ENCODE measurements around the gene GTF3A.

The GTF3A gene

GRCh38 chr13:27421101-27421871 is 3.1 kb upstream of the GTF3A start:
- DNase-seq (ENCODE audit: low spot score in 2 of 2), result peak; percentile 56 to 84
- no peak overlapping the region for H3K4me3 ChIP-seq
- no peaks in the 10 kb centered on the region for H3K27me3 ChIP-seq (ENCODE audit: low read depth)
- in situ Hi-C loops (cut with MboI; ENCODE audit: low sequenced_read_pairs), result no loop called here
- no peaks in the 10 kb centered on the region; the same call in 1 of the 2 replicates for H3K36me3 ChIP-seq (replicated peaks)
- peaks cover 31% of the 10 kb centered on the region for H3K4me1 ChIP-seq
- no peaks in the 10 kb centered on the region for H3K9me3 ChIP-seq

GRCh38 chr13:27423333-27423732 is 1.1 kb upstream of the GTF3A start:
- H3K27me3 ChIP-seq (ENCODE audit: low read depth), result no peaks in the 10 kb centered on the region
- peaks cover 15% of the 10 kb centered on the region for H3K36me3 ChIP-seq (replicated peaks)
- H3K4me1 ChIP-seq, result peaks cover 36% of the 10 kb centered on the region
- no peak for DNase-seq (ENCODE audit: low spot score in 2 of 2)
- H3K4me3 ChIP-seq, result no peak overlapping the region
- no peaks in the 10 kb centered on the region for H3K9me3 ChIP-seq
- in situ Hi-C loops (cut with MboI; ENCODE audit: low sequenced_read_pairs), result no loop called here

- in situ Hi-C loops (cut with MboI; ENCODE audit: low sequenced_read_pairs), result no loop called here
Observed at GRCh38 chr13:27425158-27425917, 919 bp downstream of the GTF3A start.

GRCh38 chr13:27425918-27426630 is 1.7 kb downstream of the GTF3A start:
- in situ Hi-C loops (cut with MboI; ENCODE audit: low sequenced_read_pairs), result no loop called here
- no peaks in the 10 kb centered on the region for H3K27me3 ChIP-seq (ENCODE audit: low read depth)
- H3K36me3 ChIP-seq (replicated peaks), result peaks cover 39% of the 10 kb centered on the region
- H3K4me3 ChIP-seq, result peak overlapping the region; percentile 39
- peaks cover 31% of the 10 kb centered on the region for H3K4me1 ChIP-seq
- no peaks in the 10 kb centered on the region for H3K9me3 ChIP-seq
- peak; percentile 75 to 82 for DNase-seq (ENCODE audit: low spot score in 2 of 2)

More at GRCh38 chr13:27425158-27425917, 919 bp downstream of the GTF3A start:
- Histone ChIP-seq H3K9me3 (no peaks in the 10 kb centered on the region), H3K4me3 (peak overlapping the region; percentile 39), H3K4me1 (peaks cover 36% of the 10 kb centered on the region), H3K36me3 (replicated peaks) (peaks cover 31% of the 10 kb centered on the region), H3K27me3 (ENCODE audit: low read depth) (no peaks in the 10 kb centered on the region)
- no peak for DNase-seq (ENCODE audit: low spot score in 2 of 2)

DNA sequence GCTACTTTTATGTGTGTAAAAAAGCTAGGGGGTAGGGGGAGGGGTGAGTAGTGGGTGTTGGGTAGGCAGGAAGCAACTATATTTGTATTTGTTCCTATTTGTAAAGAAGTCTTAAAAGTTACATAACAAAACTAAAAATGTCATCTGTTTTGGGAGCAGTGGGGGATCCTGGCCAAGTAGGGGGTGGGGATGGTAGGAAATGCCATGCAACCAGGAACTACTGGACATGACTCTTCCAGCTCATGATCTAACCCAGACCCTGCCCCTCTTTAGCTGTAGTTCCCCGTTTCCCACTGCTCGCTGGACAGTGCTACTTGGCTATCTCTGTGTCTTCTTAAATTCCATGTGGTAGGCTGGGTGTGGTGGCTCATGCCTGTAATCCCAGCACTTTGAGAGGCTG is 3.2 kb downstream of the GTF3A start:
- Histone ChIP-seq H3K27me3 (ENCODE audit: low read depth) (no peaks in the 10 kb centered on the region), H3K36me3 (replicated peaks) (peaks cover 54% of the 10 kb centered on the region), H3K9me3 (no peaks in the 10 kb centered on the region), H3K4me1 (peaks cover 23% of the 10 kb centered on the region), H3K4me3 (no peak overlapping the region)
- DNase-seq (ENCODE audit: low spot score in 2 of 2), result no peak
- in situ Hi-C loops (cut with MboI; ENCODE audit: low sequenced_read_pairs), result no loop called here

DNA sequence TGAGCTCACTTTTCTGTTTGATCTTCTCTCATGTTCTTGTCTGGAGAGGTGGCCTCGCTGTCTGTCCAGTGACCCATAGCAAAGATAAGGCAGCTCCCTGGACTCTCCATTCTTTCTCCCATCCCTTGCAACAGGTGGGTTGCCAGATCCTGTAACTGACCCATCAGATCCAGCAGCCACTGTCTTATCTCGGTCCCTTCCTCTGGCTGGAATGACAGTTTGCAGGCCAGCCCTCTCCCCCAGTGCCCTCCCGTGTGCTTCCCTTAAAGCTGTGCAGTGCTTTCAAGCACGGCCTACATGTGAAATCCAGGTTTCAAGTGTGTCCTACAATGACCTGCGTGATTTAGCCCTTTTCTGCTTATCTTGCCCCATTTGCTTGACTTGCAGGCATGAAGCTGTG is 3.7 kb downstream of the GTF3A start:
- Histone ChIP-seq H3K36me3 (replicated peaks) (peaks cover 58% of the 10 kb centered on the region), H3K9me3 (no peaks in the 10 kb centered on the region), H3K27me3 (ENCODE audit: low read depth) (no peaks in the 10 kb centered on the region), H3K4me3 (no peak overlapping the region), H3K4me1 (peaks cover 23% of the 10 kb centered on the region)
- DNase-seq (ENCODE audit: low spot score in 2 of 2), result no peak
- in situ Hi-C loops (cut with MboI; ENCODE audit: low sequenced_read_pairs), result no loop called here

DNA sequence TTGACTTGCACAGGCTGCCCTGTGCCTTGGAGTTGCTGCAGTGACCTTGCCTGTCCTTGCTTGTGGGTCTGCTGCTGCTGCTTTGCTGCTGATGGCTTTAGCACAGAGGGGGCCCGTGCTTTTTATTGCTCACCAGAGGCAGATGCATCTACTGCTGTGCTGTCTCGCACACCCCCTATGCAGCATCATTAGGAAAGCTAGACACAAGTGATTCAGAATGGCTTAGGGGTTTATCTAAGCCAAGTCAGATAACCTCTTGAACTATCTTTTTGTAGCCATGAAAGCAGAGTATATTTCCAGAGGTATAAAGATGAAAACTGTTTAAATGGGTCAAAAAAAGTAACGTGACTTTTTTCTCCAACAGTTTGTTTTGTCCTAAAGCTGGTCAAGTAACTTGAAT is 7.8 kb downstream of the GTF3A start:
- no peak overlapping the region for H3K4me3 ChIP-seq
- H3K36me3 ChIP-seq (replicated peaks), result peaks cover 79% of the 10 kb centered on the region
- no peaks in the 10 kb centered on the region for H3K4me1 ChIP-seq
- H3K27me3 ChIP-seq (ENCODE audit: low read depth), result no peaks in the 10 kb centered on the region
- no peak for DNase-seq (ENCODE audit: low spot score in 2 of 2)
- no peaks in the 10 kb centered on the region for H3K9me3 ChIP-seq
- in situ Hi-C loops (cut with MboI; ENCODE audit: low sequenced_read_pairs), result no loop called here

DNA sequence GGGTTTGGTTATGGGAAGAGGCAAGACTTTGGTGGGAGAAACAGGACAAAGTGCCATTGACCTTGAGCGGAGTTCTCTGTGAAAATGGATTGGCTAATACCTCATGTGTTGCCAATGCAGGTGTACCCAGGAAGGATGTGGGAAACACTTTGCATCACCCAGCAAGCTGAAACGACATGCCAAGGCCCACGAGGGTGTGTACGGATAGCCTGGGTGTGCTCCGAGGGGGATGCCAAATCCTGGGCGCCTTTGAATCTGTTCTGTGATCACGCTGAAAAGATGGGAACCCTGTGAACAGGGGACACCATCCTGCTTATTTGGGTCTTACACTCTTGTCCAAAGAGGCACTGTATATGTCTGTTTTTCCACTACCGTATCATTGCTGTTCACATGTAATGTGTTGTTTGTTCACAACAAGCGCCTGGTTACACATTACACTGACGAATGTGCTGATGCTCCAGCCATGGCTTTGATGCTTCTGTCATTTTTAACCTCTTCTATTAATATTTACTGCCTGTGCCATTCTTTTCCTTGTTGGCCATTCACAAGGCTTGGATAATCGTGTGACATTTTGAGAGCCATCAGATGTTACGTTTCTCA is 8.3 kb downstream of the GTF3A start:
- Histone ChIP-seq H3K4me3 (no peak overlapping the region), H3K27me3 (ENCODE audit: low read depth) (no peaks in the 10 kb centered on the region), H3K9me3 (no peaks in the 10 kb centered on the region), H3K36me3 (replicated peaks) (peaks cover 74% of the 10 kb centered on the region), H3K4me1 (no peaks in the 10 kb centered on the region)
- in situ Hi-C loops (cut with MboI; ENCODE audit: low sequenced_read_pairs), result no loop called here
- DNase-seq (ENCODE audit: low spot score in 2 of 2), result no peak

DNA sequence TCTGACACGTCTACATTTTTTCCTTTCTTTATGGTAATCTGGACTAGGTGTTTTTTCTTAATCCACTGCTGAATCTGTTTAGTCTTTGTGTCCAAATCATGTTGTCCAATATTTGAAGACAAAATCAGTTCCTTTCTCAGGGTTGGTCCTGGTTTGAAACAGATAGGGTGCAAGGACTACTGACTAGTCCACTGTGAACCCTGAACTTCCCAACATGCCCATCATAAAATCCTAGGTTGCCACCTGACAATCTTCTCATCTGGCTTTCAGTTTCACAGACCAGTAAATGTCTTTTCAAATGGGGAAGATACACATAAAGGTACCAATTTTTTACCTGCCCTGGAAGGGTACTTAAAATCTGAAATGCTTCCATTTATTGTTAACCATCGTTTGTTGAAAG is 12.7 kb downstream of the GTF3A start:
- in situ Hi-C loops (cut with MboI; ENCODE audit: low sequenced_read_pairs), result no loop called here
- Histone ChIP-seq H3K9me3 (no peaks in the 10 kb centered on the region), H3K36me3 (replicated peaks) (peaks cover 35% of the 10 kb centered on the region), H3K4me3 (no peak overlapping the region), H3K4me1 (no peaks in the 10 kb centered on the region), H3K27me3 (ENCODE audit: low read depth) (no peaks in the 10 kb centered on the region)
- no peak for DNase-seq (ENCODE audit: low spot score in 2 of 2)

DNA sequence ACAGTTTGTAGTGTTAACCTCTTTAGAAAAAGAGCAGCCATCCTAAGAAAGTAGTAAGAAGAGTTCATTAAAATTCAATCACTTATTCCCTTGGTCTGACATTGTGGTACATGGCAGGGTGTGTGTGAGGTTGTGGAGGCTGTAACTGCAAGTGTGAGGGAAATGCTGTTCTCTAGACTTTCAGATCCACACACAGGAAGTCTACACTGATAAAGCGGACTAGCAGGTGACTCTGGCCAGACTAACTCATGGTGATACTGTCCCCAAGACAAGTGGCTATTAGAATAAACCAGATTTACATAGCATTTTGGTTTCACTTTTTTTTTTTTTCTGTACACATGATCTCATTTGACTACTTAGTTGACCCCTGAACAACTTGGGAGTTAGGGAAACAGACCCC is 16.0 kb downstream of the GTF3A start:
- no peak overlapping the region for H3K4me3 ChIP-seq
- no peaks in the 10 kb centered on the region for H3K9me3 ChIP-seq
- no peaks in the 10 kb centered on the region for H3K27me3 ChIP-seq (ENCODE audit: low read depth)
- H3K36me3 ChIP-seq (replicated peaks), result peaks cover 7% of the 10 kb centered on the region
- H3K4me1 ChIP-seq, result no peaks in the 10 kb centered on the region
- DNase-seq (ENCODE audit: low spot score in 2 of 2), result no peak
- in situ Hi-C loops (cut with MboI; ENCODE audit: low sequenced_read_pairs), result no loop called here

DNA sequence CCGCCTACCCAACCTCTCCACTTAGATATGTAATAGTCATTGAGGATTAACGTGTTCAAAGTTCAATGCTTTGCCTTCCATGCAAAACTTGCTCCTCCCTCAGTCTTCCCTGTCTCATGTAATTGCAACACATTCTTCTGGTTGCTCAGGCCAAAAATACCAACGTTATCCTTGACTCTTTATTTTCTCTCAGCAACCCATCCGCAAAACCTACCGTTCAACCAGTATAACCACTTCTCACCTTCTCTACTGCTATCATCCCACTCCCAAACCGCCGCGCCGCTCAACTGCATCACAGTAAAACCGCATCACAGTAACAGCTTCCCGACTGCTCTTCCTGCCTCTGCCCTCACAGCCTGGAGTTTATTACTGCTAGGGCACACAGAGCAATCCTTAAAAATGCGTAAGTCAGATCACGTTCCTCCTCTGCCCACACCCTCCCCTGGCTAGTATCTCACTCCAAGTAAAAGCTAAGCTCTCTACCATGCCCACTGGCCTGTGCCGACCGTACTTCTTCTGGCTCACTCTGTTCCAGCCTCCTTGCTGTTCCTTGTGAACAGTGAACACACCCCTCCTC is 17.7 kb downstream of the GTF3A start:
- H3K9me3 ChIP-seq, result no peaks in the 10 kb centered on the region
- no peaks in the 10 kb centered on the region; the same call in 1 of the 2 replicates for H3K36me3 ChIP-seq (replicated peaks)
- no peak overlapping the region for H3K4me3 ChIP-seq
- no peaks in the 10 kb centered on the region for H3K4me1 ChIP-seq
- in situ Hi-C loops (cut with MboI; ENCODE audit: low sequenced_read_pairs), result no loop called here
- no peak for DNase-seq (ENCODE audit: low spot score in 2 of 2)
- H3K27me3 ChIP-seq (ENCODE audit: low read depth), result no peaks in the 10 kb centered on the region

DNA sequence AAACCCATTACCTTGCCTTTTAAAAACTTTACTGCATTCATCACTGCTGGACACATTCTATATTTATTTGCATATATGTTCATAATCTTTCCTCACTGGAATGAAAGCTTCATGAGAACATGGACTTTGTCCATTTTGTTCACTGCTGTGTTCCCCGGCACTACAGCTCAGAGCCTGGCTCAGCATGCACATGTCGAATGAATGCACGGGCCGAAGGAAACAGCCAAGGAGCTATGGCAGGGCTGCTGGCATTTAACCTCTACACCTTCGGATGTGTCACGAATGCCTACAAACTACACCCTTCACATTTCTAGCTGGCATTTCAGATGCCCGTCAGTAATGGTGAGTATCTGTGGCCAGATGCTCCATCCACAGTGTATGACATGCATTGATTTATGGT is 18.4 kb downstream of the GTF3A start:
- no peak for DNase-seq (ENCODE audit: low spot score in 2 of 2)
- Histone ChIP-seq H3K4me1 (no peaks in the 10 kb centered on the region), H3K27me3 (ENCODE audit: low read depth) (no peaks in the 10 kb centered on the region), H3K4me3 (no peak overlapping the region), H3K9me3 (no peaks in the 10 kb centered on the region), H3K36me3 (replicated peaks) (no peaks in the 10 kb centered on the region; the same call in 1 of the 2 replicates)
- in situ Hi-C loops (cut with MboI; ENCODE audit: low sequenced_read_pairs), result no loop called here

- Histone ChIP-seq H3K4me3 (no peak overlapping the region), H3K36me3 (replicated peaks) (no peaks in the 10 kb centered on the region), H3K27me3 (ENCODE audit: low read depth) (no peaks in the 10 kb centered on the region), H3K4me1 (no peaks in the 10 kb centered on the region; the same call in 1 of the 2 replicates), H3K9me3 (no peaks in the 10 kb centered on the region)
- no peak for DNase-seq (ENCODE audit: low spot score in 2 of 2)
- in situ Hi-C loops (cut with MboI; ENCODE audit: low sequenced_read_pairs), result no loop called here
Observed at GRCh38 chr13:27446986-27447583, 22.7 kb downstream of the GTF3A start.
